ENCODE results near the gene NFE2. TPM values are rescaled to one million over a fixed set of nuclear protein-coding genes. Genes with fewer than 3 reads are reported as not detected.

The NFE2 gene
- total RNA-seq, 2 donors from 2014 or later: 0.26 TPM; not detected in 1

DNA sequence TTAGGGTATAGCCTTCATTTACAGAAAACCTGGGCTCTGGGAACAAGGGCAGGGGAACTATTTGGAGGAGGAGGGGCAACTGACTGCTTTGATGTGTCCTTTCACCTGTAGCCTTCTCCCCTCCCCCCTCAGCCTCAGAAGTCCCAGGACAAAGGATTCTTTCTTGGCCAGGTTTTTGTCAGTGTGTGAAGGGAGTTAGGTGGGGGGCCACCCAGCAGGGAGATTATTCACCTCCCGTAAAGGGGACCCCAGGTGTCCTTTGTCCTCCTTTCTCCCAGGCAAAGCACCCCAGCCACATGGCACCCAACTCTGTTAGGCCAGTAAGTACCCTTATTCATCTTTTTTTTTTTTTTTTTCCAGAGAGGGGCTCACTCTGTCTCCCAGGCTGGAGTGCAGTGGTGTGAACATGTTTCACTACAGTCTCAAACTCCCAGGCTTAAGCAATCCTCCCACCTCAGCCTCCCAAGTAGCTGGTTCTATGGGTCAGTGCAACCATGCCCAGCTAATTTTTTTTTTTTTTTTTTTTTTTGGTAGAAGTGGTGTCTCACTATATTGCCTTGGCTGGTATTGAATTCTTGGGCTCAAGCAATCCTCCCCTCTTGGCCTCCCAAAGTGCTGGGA, 723 bp upstream of the NFE2 start:
- H3K27ac ChIP-seq: no peak overlapping the region
- TF ChIP-seq, protein P1, sequence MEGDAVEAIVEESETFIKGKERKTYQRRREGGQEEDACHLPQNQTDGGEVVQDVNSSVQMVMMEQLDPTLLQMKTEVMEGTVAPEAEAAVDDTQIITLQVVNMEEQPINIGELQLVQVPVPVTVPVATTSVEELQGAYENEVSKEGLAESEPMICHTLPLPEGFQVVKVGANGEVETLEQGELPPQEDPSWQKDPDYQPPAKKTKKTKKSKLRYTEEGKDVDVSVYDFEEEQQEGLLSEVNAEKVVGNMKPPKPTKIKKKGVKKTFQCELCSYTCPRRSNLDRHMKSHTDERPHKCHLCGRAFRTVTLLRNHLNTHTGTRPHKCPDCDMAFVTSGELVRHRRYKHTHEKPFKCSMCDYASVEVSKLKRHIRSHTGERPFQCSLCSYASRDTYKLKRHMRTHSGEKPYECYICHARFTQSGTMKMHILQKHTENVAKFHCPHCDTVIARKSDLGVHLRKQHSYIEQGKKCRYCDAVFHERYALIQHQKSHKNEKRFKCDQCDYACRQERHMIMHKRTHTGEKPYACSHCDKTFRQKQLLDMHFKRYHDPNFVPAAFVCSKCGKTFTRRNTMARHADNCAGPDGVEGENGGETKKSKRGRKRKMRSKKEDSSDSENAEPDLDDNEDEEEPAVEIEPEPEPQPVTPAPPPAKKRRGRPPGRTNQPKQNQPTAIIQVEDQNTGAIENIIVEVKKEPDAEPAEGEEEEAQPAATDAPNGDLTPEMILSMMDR (IDR thresholded peaks at IDR 0.05): no peak
- TF ChIP-seq POLR2A (IDR thresholded peaks at IDR 0.05): no peak
- 69 to 88% methylated on average over 1 of the region's 1 CpG for WGBS, 2 donors
- DNase-seq (no peak), ATAC-seq (no peak)
- H3K36me3 ChIP-seq (replicated peaks in 1 of 2; ENCODE audit: insufficient read depth in 1 of 2, low read depth in 2 of 2): no peaks in the 10 kb centered on the region
- no peaks in the 10 kb centered on the region for H3K27me3 ChIP-seq
- intact Hi-C loops (cut with DNase I): no loop called here
- no peaks in the 10 kb centered on the region for H3K9me3 ChIP-seq
- no peak overlapping the region for H3K4me3 ChIP-seq
- H3K4me1 ChIP-seq: peaks cover 26% of the 10 kb centered on the region

DNA sequence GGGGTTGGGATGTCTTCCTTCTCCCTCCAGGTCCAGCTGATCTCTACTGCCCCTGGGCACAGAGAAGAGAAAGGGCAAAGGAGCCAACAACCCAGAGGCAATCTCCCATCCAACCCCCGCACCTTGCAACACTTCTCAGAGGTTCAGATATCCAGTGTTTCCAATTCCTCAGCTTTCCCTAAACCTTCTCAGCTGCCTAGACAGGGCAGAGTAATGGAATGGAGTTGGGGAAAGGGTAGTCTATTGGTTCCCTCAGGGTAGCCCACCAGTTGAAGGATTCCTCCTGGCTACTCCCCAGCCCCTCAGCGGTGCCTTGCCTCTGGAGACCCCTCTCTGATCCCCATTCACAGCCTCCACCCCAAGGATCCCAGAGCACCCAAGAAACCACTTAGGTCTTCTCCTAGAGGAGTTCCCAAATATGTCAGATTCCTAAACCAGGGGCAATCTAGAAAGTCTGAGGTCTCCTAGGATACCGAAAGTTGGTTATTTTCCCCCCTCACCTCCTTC, 537 bp downstream of the NFE2 start:
- no peaks in the 10 kb centered on the region for H3K9me3 ChIP-seq
- H3K36me3 ChIP-seq (replicated peaks in 1 of 2; ENCODE audit: insufficient read depth in 1 of 2, low read depth in 2 of 2): no peaks in the 10 kb centered on the region
- 28 to 46% methylated on average over 3 of the region's 3 CpGs for WGBS, 2 donors
- TF ChIP-seq, protein P1 (IDR thresholded peaks at IDR 0.05): no peak
- TF ChIP-seq POLR2A (IDR thresholded peaks at IDR 0.05): no peak
- H3K4me3 ChIP-seq: peak overlapping the region in 1 of 2 donors; percentile 8
- intact Hi-C loops (cut with DNase I): no loop called here
- ATAC-seq: no peak
- H3K27ac ChIP-seq: no peak overlapping the region
- peaks cover 26% of the 10 kb centered on the region for H3K4me1 ChIP-seq
- DNase-seq: no peak
- no peaks in the 10 kb centered on the region for H3K27me3 ChIP-seq

DNA sequence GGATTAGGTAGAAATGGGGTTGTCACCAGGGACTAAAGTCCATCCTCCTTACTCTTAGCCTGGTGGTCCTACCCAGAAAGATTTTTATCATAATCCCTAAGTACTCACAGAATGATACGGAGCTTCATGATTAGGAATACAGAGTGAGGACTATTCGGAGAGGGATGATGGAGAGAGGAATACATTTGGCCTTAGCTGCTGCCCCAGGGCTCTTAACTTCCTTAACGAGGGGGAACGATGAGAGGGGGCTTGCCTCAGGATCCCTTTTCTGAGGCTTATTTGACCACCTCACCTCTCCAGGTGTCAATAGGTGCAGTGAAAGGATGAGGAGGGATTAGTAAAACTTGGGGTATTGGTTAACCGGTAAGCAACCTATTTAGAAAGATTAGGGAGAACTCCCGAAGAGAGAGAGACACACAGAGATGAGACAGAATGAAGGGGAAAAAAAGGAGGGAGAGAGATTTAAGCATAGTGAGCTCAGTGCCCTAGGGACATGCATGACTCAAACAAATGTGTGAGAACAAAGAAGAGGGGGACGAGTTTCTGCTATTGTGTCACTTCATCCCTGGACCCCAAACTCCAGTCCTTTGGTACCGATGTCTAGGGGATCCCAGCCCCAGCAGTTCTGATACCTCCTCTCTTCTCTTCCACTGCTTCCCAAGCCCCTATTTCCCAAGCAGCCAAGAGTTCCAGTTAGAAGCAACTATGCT, 1.1 kb downstream of the NFE2 start:
- no peak overlapping the region for H3K27ac ChIP-seq
- intact Hi-C loops (cut with DNase I): no loop called here
- TF ChIP-seq, protein P1 (IDR thresholded peaks at IDR 0.05): no peak
- TF ChIP-seq POLR2A (IDR thresholded peaks at IDR 0.05): no peak
- DNase-seq: no peak
- ATAC-seq: no peak
- no peaks in the 10 kb centered on the region for H3K27me3 ChIP-seq
- peaks cover 25% of the 10 kb centered on the region for H3K4me1 ChIP-seq
- H3K4me3 ChIP-seq: no peak overlapping the region
- H3K9me3 ChIP-seq: no peaks in the 10 kb centered on the region
- WGBS, 2 donors: 64 to 77% methylated on average over 8 of the region's 8 CpGs
- no peaks in the 10 kb centered on the region for H3K36me3 ChIP-seq (replicated peaks in 1 of 2; ENCODE audit: insufficient read depth in 1 of 2, low read depth in 2 of 2)

DNA sequence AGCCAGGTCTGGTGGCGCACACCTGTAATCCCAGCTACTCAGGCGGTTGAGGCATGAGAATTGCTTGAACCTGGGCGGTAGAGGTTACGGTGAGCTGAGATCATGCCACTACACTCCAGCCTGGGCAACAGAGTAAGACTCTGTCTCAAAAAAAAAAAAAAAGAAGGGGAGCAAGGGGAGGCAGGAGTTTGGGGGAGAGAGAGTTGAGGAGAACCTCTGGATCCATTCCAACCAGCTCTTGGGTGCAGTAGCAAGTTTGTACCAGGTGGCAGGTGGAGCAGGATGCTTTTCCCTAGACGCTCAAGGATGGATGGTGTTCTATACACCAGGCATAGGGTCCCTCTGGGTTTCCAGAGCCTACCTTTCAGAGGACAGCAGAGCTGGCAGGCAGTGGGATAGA, 1.9 kb downstream of the NFE2 start:
- H3K4me3 ChIP-seq: no peak overlapping the region
- WGBS, 2 donors: 76 to 88% methylated on average over 4 to 5 of the region's 5 CpGs
- peaks cover 18% of the 10 kb centered on the region for H3K4me1 ChIP-seq
- no peak overlapping the region for H3K27ac ChIP-seq
- H3K27me3 ChIP-seq: no peaks in the 10 kb centered on the region
- intact Hi-C loops (cut with DNase I): no loop called here
- TF ChIP-seq, protein P1 (IDR thresholded peaks at IDR 0.05): no peak
- no peak for TF ChIP-seq POLR2A (IDR thresholded peaks at IDR 0.05)
- DNase-seq: no peak
- H3K9me3 ChIP-seq: no peaks in the 10 kb centered on the region
- H3K36me3 ChIP-seq (replicated peaks in 1 of 2; ENCODE audit: insufficient read depth in 1 of 2, low read depth in 2 of 2): no peaks in the 10 kb centered on the region
- ATAC-seq: no peak
